Endothelial cell of umbilical vein (primary cell): ENCODE results near the gene TRDN. TPM values are rescaled to one million over a fixed set of nuclear protein-coding genes. Genes with fewer than 3 reads are reported as not detected.

ENCODE experiments used
- BruUV-seq: library from RNA; stranded (reverse); fragments of 400-500 nt; replicated peaks from 2 replicates; lab custom pipeline; 2021; lab: Mats Ljungman, UMichigan
- CTCF ChIA-PET: fragments of 300-600, 350-600 bp; sonication (Branson Sonifier 250); formaldehyde crosslinking; loops from one replicate; lab custom pipeline; 2021; ENCODE audit warnings: antibody characterized with exemption, inconsistent platforms; lab: Charles Lee
- POLR2A ChIA-PET: fragments of 300-600, 350-600 bp; sonication (Branson Sonifier 250); formaldehyde crosslinking; loops from one replicate; lab custom pipeline; 2021; ENCODE audit warnings: antibody characterized with exemption, inconsistent platforms; lab: Charles Lee
- DNase-seq: peaks from one replicate; pipeline ENCODE4 v3.0.0-alpha.2; 2011; ENCODE audit warnings: low read depth, low spot score
- FAIRE-seq: peaks from 2 replicates; lab custom pipeline; 2011; peaks lifted over from hg19 to GRCh38; lab: Jason Lieb, UNC
- H2AFZ ChIP-seq: 2 replicates; pipeline ENCODE4 v1.6.0; 2012; ENCODE audit warnings: low read depth, low read length, control low read depth, inconsistent platforms
- H3K27ac ChIP-seq: 2 replicates; pipeline ENCODE4 v1.5.1; 2011; ENCODE audit warnings: low read depth, mild to moderate bottlenecking, control low read depth, low read length, moderate library complexity; ENCODE audit not compliant: insufficient read depth
- H3K27me3 ChIP-seq, 2 experiments: 2 replicates each; pipeline versions ENCODE4 v1.6.0 to v1.6.1; 2011; ENCODE audit warnings: low read length in 2 of 2, mixed read lengths in 1 of 2; ENCODE audit not compliant: control insufficient read depth in 2 of 2, insufficient read depth in 2 of 2
- H3K36me3 ChIP-seq, 2 experiments: 2 replicates in 1 of 2; 3 replicates in 1 of 2; pipeline ENCODE4 v1.5.1; 2011; ENCODE audit warnings: low read length in 2 of 2, mild to moderate bottlenecking in 1 of 2, moderate library complexity in 1 of 2; ENCODE audit not compliant: control insufficient read depth in 2 of 2, insufficient read depth in 2 of 2; ENCODE audit errors: extremely low read depth in 1 of 2
- H3K4me1 ChIP-seq: 3 replicates; pipeline ENCODE4 v1.5.1; 2011; ENCODE audit warnings: mild to moderate bottlenecking, low read length; ENCODE audit not compliant: control insufficient read depth, insufficient read depth; ENCODE audit errors: extremely low read depth
- H3K4me2 ChIP-seq: 2 replicates; pipeline ENCODE4 v1.6.1; 2011; ENCODE audit warnings: low read length, control low read depth, mixed read lengths; ENCODE audit not compliant: insufficient read depth
- H3K4me3 ChIP-seq, 3 experiments: fragments of 200-600 bp in 1 of 3; sonication (generic), shearing (Covaris generic) in 1 of 3; replicated peaks in 1 of 3; 2 replicates each; pipeline ENCODE4 v1.5.1; 2011 to 2016; ENCODE audit warnings: control low read depth in 3 of 3, low read length in 3 of 3, mild to moderate bottlenecking in 2 of 3, inconsistent platforms in 1 of 3, low read depth in 1 of 3, moderate library complexity in 1 of 3; ENCODE audit not compliant: insufficient read depth in 1 of 3
- H3K79me2 ChIP-seq: 2 replicates; pipeline ENCODE4 v1.6.0; 2012; ENCODE audit warnings: low read length, inconsistent platforms; ENCODE audit not compliant: control insufficient read depth, insufficient read depth
- H3K9ac ChIP-seq: replicated peaks from 2 replicates; pipeline ENCODE3; 2011; ENCODE audit warnings: low read length, control low read depth; ENCODE audit not compliant: insufficient read depth; ENCODE audit errors: extremely low read depth
- H3K9me1 ChIP-seq: replicated peaks from 3 replicates; pipeline ENCODE4 v1.6.0; 2011; ENCODE audit warnings: mild to moderate bottlenecking, low read length; ENCODE audit not compliant: control insufficient read depth, insufficient read depth; ENCODE audit errors: extremely low read depth
- H3K9me3 ChIP-seq: replicated peaks from 2 replicates; pipeline ENCODE4 v1.5.1; 2012; ENCODE audit warnings: low read length, inconsistent platforms; ENCODE audit not compliant: control insufficient read depth, insufficient read depth
- H4K20me1 ChIP-seq: replicated peaks from 2 replicates; pipeline ENCODE3; 2011; ENCODE audit warnings: mild to moderate bottlenecking, low read length; ENCODE audit not compliant: control insufficient read depth, insufficient read depth; ENCODE audit errors: extremely low read depth
- CTCF ChIP-seq, 2 donors: IDR thresholded peaks; 1 replicate in 1 of 2; 2 replicates in 1 of 2; pipeline ENCODE4 v1.5.1; 2011; ENCODE audit warnings: low read length in 2 of 2, mild to moderate bottlenecking in 2 of 2, moderate library complexity in 2 of 2, control low read depth in 1 of 2, inconsistent platforms in 1 of 2, low read depth in 1 of 2; ENCODE audit not compliant: insufficient read depth in 1 of 2; ENCODE audit errors: extremely low read depth in 1 of 2
- EZH2 ChIP-seq: IDR thresholded peaks from 2 replicates; pipeline ENCODE4 v1.6.1; 2012; ENCODE audit warnings: borderline replicate concordance, low read depth, mild to moderate bottlenecking, moderate library complexity, low read length, inconsistent platforms; ENCODE audit not compliant: severe bottlenecking
- FOS ChIP-seq: IDR thresholded peaks from 2 replicates; pipeline ENCODE4 v1.6.1; 2011; ENCODE audit warnings: mild to moderate bottlenecking, low read length, moderate library complexity, borderline replicate concordance; ENCODE audit not compliant: insufficient read depth
- GATA2 ChIP-seq: IDR thresholded peaks from 2 replicates; pipeline ENCODE4 v1.7.0; 2011; ENCODE audit warnings: low read depth, mild to moderate bottlenecking, moderate library complexity, mixed read lengths, low read length; ENCODE audit not compliant: insufficient read length, insufficient read depth
- JUN ChIP-seq: IDR thresholded peaks from 2 replicates; pipeline ENCODE4 v1.6.1; 2011; ENCODE audit warnings: borderline replicate concordance, low read depth; ENCODE audit not compliant: insufficient read length, insufficient read depth
- MYC ChIP-seq: IDR thresholded peaks from one replicate; pipeline ENCODE4 v1.6.1; 2011; ENCODE audit warnings: mild to moderate bottlenecking, low read depth, low read length
- POLR2A ChIP-seq: IDR thresholded peaks from 2 replicates; pipeline ENCODE4 v1.6.1; 2012; ENCODE audit warnings: low read depth, mild to moderate bottlenecking, control low read depth, low read length
- POLR2AphosphoS5 ChIP-seq: IDR thresholded peaks from 2 replicates; pipeline ENCODE4 v1.6.1; 2012; ENCODE audit warnings: low read depth, mild to moderate bottlenecking, control low read depth, low read length, moderate library complexity; ENCODE audit not compliant: insufficient read depth
- dilution Hi-C: fragments of 300-500 bp; cut with MboI; formaldehyde crosslinking; loops from one replicate; pipeline ENCODE4 v1.15.0; 2019; ENCODE audit warnings: low sequenced_read_pairs; ENCODE audit not compliant: extremely low pct_ligation_motif_present
- intact Hi-C: fragments of 100-400 bp; cut with micrococcal nuclease; formaldehyde crosslinking; loops from one replicate; pipeline ENCODE4 v1.10.0; 2022
- polyA plus RNA-seq, 4 experiments: library from polyadenylated mRNA; depleted of rRNA in 3 of 4; stranded (reverse) in 3 of 4; unstranded in 1 of 4; fragments of >200 nt; gene quantifications; 2 replicates each; pipeline versions ENCODE4 v1.2.1 to v1.2.3, GENCODE V29; 2011 to 2012; ENCODE audit warnings: missing spikeins in 1 of 4
- total RNA-seq: library from RNA; stranded (reverse); gene quantifications from 2 replicates; pipeline ENCODE4 v1.2.3, GENCODE V29; 2021
- TF ChIP-seq, protein P1 (sequence below): IDR thresholded peaks from 2 replicates; pipeline ENCODE4 v1.6.1; 2011; ENCODE audit not compliant: insufficient read depth, insufficient read length

TRDN gene
- total and polyA plus RNA-seq, 2 donors (not counting 3 experiments of a cell fraction or from before 2014, with no cell fraction given): not detected

- no peak for DNase-seq
- dilution Hi-C loops: no loop called here
- CTCF ChIA-PET: no interaction called here
These were observed 292.9 kb downstream of the TRDN start for GRCh38 chr6:123343836-123344235.

More at GRCh38 chr6:123343836-123344235, 292.9 kb downstream of the TRDN start:
- intact Hi-C loops: no loop called here
- Histone ChIP-seq H3K27ac (no peak overlapping the region), H3K27me3 (no peaks in the 10 kb centered on the region), H3K4me2 (no peak overlapping the region), H3K9me3 (no peaks in the 10 kb centered on the region), H3K4me3 (no peak overlapping the region), H4K20me1 (no peaks in the 10 kb centered on the region), H2AFZ (no peak overlapping the region), H3K9ac (no peak overlapping the region), H3K36me3 (no peaks in the 10 kb centered on the region), H3K4me1 (no peaks in the 10 kb centered on the region), H3K79me2 (no peaks in the 10 kb centered on the region), H3K9me1 (no peaks in the 10 kb centered on the region)
- no TSS peak for BruUV-seq
- no peak for FAIRE-seq
- TF ChIP-seq MYC (no peak), POLR2AphosphoS5 (no peak), FOS (no peak), EZH2 (no peak), JUN (no peak), POLR2A (no peak), CTCF (IDR thresholded peaks at IDR 0.05; ENCODE audit: extremely low read depth in 1 of 2, insufficient read depth in 1 of 2, low read depth in 1 of 2, low read length in 2 of 2) (no peak), GATA2 (no peak)
- TF ChIP-seq, protein P1, sequence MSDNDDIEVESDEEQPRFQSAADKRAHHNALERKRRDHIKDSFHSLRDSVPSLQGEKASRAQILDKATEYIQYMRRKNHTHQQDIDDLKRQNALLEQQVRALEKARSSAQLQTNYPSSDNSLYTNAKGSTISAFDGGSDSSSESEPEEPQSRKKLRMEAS: no peak
- POLR2A ChIA-PET: no interaction called here
